Pancreas (tissue), 10 donors: Measurements from ENCODE around the gene CNPY3. TPM values are rescaled to one million over a fixed set of nuclear protein-coding genes. Genes with fewer than 3 reads are reported as not detected.
A peak's percentile ranks its signal among the peaks of the same experiment; 100 is the strongest.

Source experiments
- ATAC-seq, 4 donors: fragments of 200-7000 bp; cut with Tn5 transposase; one replicate each; pipeline versions ENCODE4 v1.8.0 to v1.9.1; 2020; ENCODE audit warnings: mild to moderate bottlenecking in 4 of 4, moderate library complexity in 4 of 4
- DNase-seq, 6 donors: peaks; one replicate each; pipeline ENCODE4 v3.0.0-alpha.2; 2020
- FAIRE-seq: peaks from 2 replicates; lab custom pipeline; 2012; peaks lifted over from hg19 to GRCh38; lab: Jason Lieb, UNC
- H3K27ac ChIP-seq, 4 donors: fragments of 200-600 bp; sonication (generic); 1 replicate in 3 of 4; 2 replicates in 1 of 4; pipeline versions ENCODE4 v1.5.0 to v1.8.0; 2020
- H3K27me3 ChIP-seq, 4 donors: fragments of 200-600 bp; one replicate each; pipeline ENCODE4 v1.8.0; 2021
- H3K36me3 ChIP-seq, 3 donors: fragments of 200-600 bp; sonication (generic) in 1 of 3; one replicate each; pipeline versions ENCODE4 v1.5.0 to v1.8.0; 2020 to 2021
- H3K4me1 ChIP-seq, 3 donors: fragments of 200-600 bp; one replicate each; pipeline ENCODE4 v1.8.0; 2021
- H3K4me3 ChIP-seq, 4 donors: fragments of 200-600 bp; sonication (generic) in 2 of 4; one replicate each; pipeline versions ENCODE4 v1.5.0 to v1.8.0; 2020 to 2021
- H3K9me3 ChIP-seq, 4 donors: fragments of 200-600 bp; one replicate each; pipeline ENCODE4 v1.8.0; 2021
- CTCF ChIP-seq, 4 donors: fragments of 200-600 bp; sonication (generic) in 3 of 4; IDR thresholded peaks; one replicate each; pipeline versions ENCODE4 v1.5.0 to v1.8.0; 2021; ENCODE audit warnings: antibody characterized with exemption in 4 of 4
- WGBS, 2 donors: extraction: QIAGEN DNeasy Blood & Tissue Kit; methylation state at CpG; one replicate each; pipeline ENCODE4 v1.1.7; 2013; 5-methylcytosine and 5-hydroxymethylcytosine counted together
- intact Hi-C, 3 donors: fragments of 100-400 bp; cut with DNase I; formaldehyde crosslinking; loops; one replicate each; pipeline versions ENCODE4 v1.11.1 to v1.14.2; 2022
- polyA plus RNA-seq, 2 donors: library from polyadenylated mRNA; stranded (reverse); fragments of 200-250 nt; gene quantifications; one replicate each; pipeline ENCODE4 v1.2.3, GENCODE V29; 2013
- total RNA-seq, 6 donors: library from RNA; stranded (reverse); fragmentation: NEBNext Ultra II Directional in 4 of 6; extraction: Animal tissue kit (Norgen Biotek cat#: 25700) in 4 of 6; gene quantifications; one replicate each; pipeline versions ENCODE4 v1.2.1 to v1.2.4, GENCODE V29; 2021 to 2023
- donor health status: healthy with polysubstance abuse.
- donor health status: DM: no; HTN: no; CAD: no; lungs with moderate emphysema.
- donor health status: DM: no; HTN: no; CAD: no.
- donor health status: control.
- donor health status: control.
- donor health status: Bipolar disorder and iron deficiency.
- donor health status: DM: yes; HTN: yes; CAD: no.
- donor health status: DM: no; HTN: no; CAD: no.
- donor health status: DM: no; HTN: no; CAD: no.
- donor health status: DM: yes; HTN: yes; CAD: no.

CNPY3 gene
- total and polyA plus RNA-seq, 8 donors = 28.3 to 59.7 (median 38.1) TPM

GRCh38 chr6:42962096-42962495 lies 32.8 kb downstream of the CNPY3 start:
- Histone ChIP-seq H3K4me1 (peaks cover 0 to 13% (median 0%) of the 10 kb centered on the region in 3 donors), H3K27ac (peak overlapping the region in 2 of 4 donors; percentile 94 to 96), H3K36me3 (peaks cover 0 to 35% (median 14%) of the 10 kb centered on the region in 3 donors), H3K9me3 (no peaks in the 10 kb centered on the region), H3K27me3 (no peaks in the 10 kb centered on the region), H3K4me3 (peak overlapping the region in 2 of 4 donors; percentile 45 to 78)
- 51 to 80% methylated on average over 12 of the region's 12 CpGs for WGBS, 2 donors
- intact Hi-C loops = no loop called here
- TF ChIP-seq CTCF (IDR thresholded peaks at IDR 0.05) = no peak
- FAIRE-seq (no peak), ATAC-seq (no peak), DNase-seq (peak in 1 of 6 donors; percentile 64)

- Histone ChIP-seq H3K9me3 (no peaks in the 10 kb centered on the region), H3K27ac (peak overlapping the region in 2 of 4 donors; percentile 94 to 96), H3K27me3 (no peaks in the 10 kb centered on the region), H3K4me1 (peaks cover 0 to 13% (median 0%) of the 10 kb centered on the region in 3 donors), H3K4me3 (peak overlapping the region in 2 of 4 donors; percentile 45 to 78), H3K36me3 (peaks cover 0 to 35% (median 14%) of the 10 kb centered on the region in 3 donors)
- ATAC-seq (no peak), FAIRE-seq (no peak), DNase-seq (peak in 2 of 6 donors; percentile 43 to 72)
- 50 to 70% methylated on average over 11 to 13 of the region's 13 CpGs for WGBS, 2 donors
- intact Hi-C loops = no loop called here
- TF ChIP-seq CTCF (IDR thresholded peaks at IDR 0.05) = no peak
These were observed 33.4 kb downstream of the CNPY3 start for GRCh38 chr6:42962502-42963178.

GRCh38 chr6:42963179-42963854 lies 34.0 kb downstream of the CNPY3 start:
- FAIRE-seq (no peak), DNase-seq (peak in 1 of 6 donors; percentile 73), ATAC-seq (no peak)
- H3K4me1 ChIP-seq = peaks cover 0 to 13% (median 0%) of the 10 kb centered on the region in 3 donors
- H3K27me3 ChIP-seq = no peaks in the 10 kb centered on the region
- no peak overlapping the region for H3K4me3 ChIP-seq
- no peak for TF ChIP-seq CTCF (IDR thresholded peaks at IDR 0.05)
- no peaks in the 10 kb centered on the region for H3K9me3 ChIP-seq
- WGBS, 2 donors = 59 to 64% methylated on average over 12 of the region's 12 CpGs
- H3K36me3 ChIP-seq = peaks cover 0 to 35% (median 14%) of the 10 kb centered on the region in 3 donors
- no peak overlapping the region for H3K27ac ChIP-seq
- intact Hi-C loops = no loop called here

- intact Hi-C loops = no loop called here
- no peaks in the 10 kb centered on the region for H3K27me3 ChIP-seq
- DNase-seq (peak in 2 of 6 donors; percentile 42 to 74), ATAC-seq (no peak), FAIRE-seq (no peak)
- 80 to 85% methylated on average over 9 of the region's 9 CpGs for WGBS, 2 donors
- H3K27ac ChIP-seq = no peak overlapping the region
- no peak for TF ChIP-seq CTCF (IDR thresholded peaks at IDR 0.05)
- H3K4me3 ChIP-seq = no peak overlapping the region
- H3K36me3 ChIP-seq = peaks cover 0 to 35% (median 14%) of the 10 kb centered on the region in 3 donors
- H3K4me1 ChIP-seq = peaks cover 0 to 13% (median 0%) of the 10 kb centered on the region in 3 donors
- H3K9me3 ChIP-seq = no peaks in the 10 kb centered on the region
These were observed 34.8 kb downstream of the CNPY3 start for GRCh38 chr6:42963855-42964605.
